ENCODE data around the gene GOSR2.
"Not testable (repeated sequence)": the region's sequence is repeated elsewhere in the genome, so short reads cannot be mapped to it uniquely, and the experiment has no call there.

Gene GOSR2

GRCh38 chr17:46964315-46965265, 41.6 kb downstream of the GOSR2 start:
- no peak for DNase-seq (ENCODE audit: low read depth in 2 of 2)

- DNase-seq (ENCODE audit: low read depth in 2 of 2), result no peak
Observed at GRCh38 chr17:46968224-46968834, 45.4 kb downstream of the GOSR2 start.

GRCh38 chr17:46968896-46969295, 45.9 kb downstream of the GOSR2 start:
- DNase-seq (ENCODE audit: low read depth in 2 of 2), result no peak

GRCh38 chr17:46971647-46972300, 48.8 kb downstream of the GOSR2 start:
- DNase-seq (ENCODE audit: low read depth in 2 of 2), result no peak

GRCh38 chr17:46972346-46972745, 49.4 kb downstream of the GOSR2 start:
- DNase-seq (ENCODE audit: low read depth in 2 of 2), result no peak

GRCh38 chr17:46974086-46974485, 51.1 kb downstream of the GOSR2 start:
- no peak for DNase-seq (ENCODE audit: low read depth in 2 of 2)

- no peak for DNase-seq (ENCODE audit: low read depth in 2 of 2)
Observed at GRCh38 chr17:46975287-46975686, 52.3 kb downstream of the GOSR2 start.

- no peak for DNase-seq (ENCODE audit: low read depth in 2 of 2)
Observed at GRCh38 chr17:46976626-46977270, 53.8 kb downstream of the GOSR2 start.

- no peak for DNase-seq (ENCODE audit: low read depth in 2 of 2)
Observed at GRCh38 chr17:46977348-46977747, 54.4 kb downstream of the GOSR2 start.

- DNase-seq (ENCODE audit: low read depth in 2 of 2), result no peak
Observed at GRCh38 chr17:46977750-46978488, 55.0 kb downstream of the GOSR2 start.

GRCh38 chr17:46978489-46979146, 55.7 kb downstream of the GOSR2 start:
- no peak for DNase-seq (ENCODE audit: low read depth in 2 of 2)

- DNase-seq (ENCODE audit: low read depth in 2 of 2), result no peak
Observed at GRCh38 chr17:46979147-46979863, 56.3 kb downstream of the GOSR2 start, which contains the start of gene RPRML. Gene RPRML (minus strand): TSS chr17:46979253. CDS start chr17:46979007, 246 bp downstream.

- no peak for DNase-seq (ENCODE audit: low read depth in 2 of 2)
Observed at GRCh38 chr17:46982577-46982976, 59.6 kb downstream of the GOSR2 start.

- no peak for DNase-seq (ENCODE audit: low read depth in 2 of 2)
Observed at GRCh38 chr17:46983782-46984181, 60.8 kb downstream of the GOSR2 start.

- no peak for DNase-seq (ENCODE audit: low read depth in 2 of 2)
Observed at GRCh38 chr17:46984341-46984740, 61.4 kb downstream of the GOSR2 start.

GRCh38 chr17:46984892-46985291, 61.9 kb downstream of the GOSR2 start:
- no peak for DNase-seq (ENCODE audit: low read depth in 2 of 2)

- DNase-seq (ENCODE audit: low read depth in 2 of 2), result no peak
Observed at GRCh38 chr17:46986366-46986765, 63.4 kb downstream of the GOSR2 start.

GRCh38 chr17:46987927-46988326, 65.0 kb downstream of the GOSR2 start:
- DNase-seq (ENCODE audit: low read depth in 2 of 2), result not testable (repeated sequence)

- no peak for DNase-seq (ENCODE audit: low read depth in 2 of 2)
Observed at GRCh38 chr17:46989637-46990431, 66.9 kb downstream of the GOSR2 start.

All from stimulated activated CD8-positive, alpha-beta memory T cell treated with anti-CD3 and anti-CD28 coated beads, Interleukin-7, amount 100 ng/mL, for 4 hours (primary cell).